ENCODE data around the gene CCDC90B.

DNA sequence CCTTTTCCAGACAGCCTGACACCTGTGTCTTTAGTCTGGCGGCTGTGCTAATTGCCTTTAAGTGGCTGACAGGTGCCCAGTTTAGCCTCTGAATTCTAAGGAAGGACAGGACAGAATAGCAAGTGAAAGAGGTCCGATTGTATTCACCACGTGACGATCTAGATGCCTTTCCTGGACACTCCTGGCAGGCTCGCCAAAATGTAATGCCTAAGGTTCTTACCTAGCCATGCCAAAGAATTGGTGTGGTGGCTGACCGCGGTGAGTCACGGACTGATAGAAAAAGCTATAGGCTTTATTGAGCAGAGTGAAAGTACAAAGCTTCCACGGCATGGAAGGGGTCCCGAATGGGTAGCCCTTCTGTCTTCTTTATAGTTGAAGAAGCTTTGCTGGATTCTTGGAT lies 65.9 kb downstream of the CCDC90B start:
- TF ChIP-seq ZNF565 (CRISPR knock-in tag; conservative IDR thresholded peaks at IDR 0.05; ENCODE audit: low read depth): no peak
- no peak for TF ChIP-seq PPARA (CRISPR knock-in tag; IDR thresholded peaks at IDR 0.05; ENCODE audit: borderline replicate concordance)
- TF ChIP-seq RARB (CRISPR knock-in tag; IDR thresholded peaks at IDR 0.05): no peak
- TF ChIP-seq, protein P1, sequence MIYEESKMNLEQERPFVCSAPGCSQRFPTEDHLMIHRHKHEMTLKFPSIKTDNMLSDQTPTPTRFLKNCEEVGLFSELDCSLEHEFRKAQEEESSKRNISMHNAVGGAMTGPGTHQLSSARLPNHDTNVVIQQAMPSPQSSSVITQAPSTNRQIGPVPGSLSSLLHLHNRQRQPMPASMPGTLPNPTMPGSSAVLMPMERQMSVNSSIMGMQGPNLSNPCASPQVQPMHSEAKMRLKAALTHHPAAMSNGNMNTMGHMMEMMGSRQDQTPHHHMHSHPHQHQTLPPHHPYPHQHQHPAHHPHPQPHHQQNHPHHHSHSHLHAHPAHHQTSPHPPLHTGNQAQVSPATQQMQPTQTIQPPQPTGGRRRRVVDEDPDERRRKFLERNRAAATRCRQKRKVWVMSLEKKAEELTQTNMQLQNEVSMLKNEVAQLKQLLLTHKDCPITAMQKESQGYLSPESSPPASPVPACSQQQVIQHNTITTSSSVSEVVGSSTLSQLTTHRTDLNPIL (CRISPR knock-in tag; IDR thresholded peaks at IDR 0.05; ENCODE audit: low read depth): no peak
- no peak for TF ChIP-seq BACH2 (CRISPR knock-in tag; IDR thresholded peaks at IDR 0.05; ENCODE audit: borderline replicate concordance)
- TF ChIP-seq OSR1 (CRISPR knock-in tag; IDR thresholded peaks at IDR 0.05): no peak
- TF ChIP-seq, protein P2, sequence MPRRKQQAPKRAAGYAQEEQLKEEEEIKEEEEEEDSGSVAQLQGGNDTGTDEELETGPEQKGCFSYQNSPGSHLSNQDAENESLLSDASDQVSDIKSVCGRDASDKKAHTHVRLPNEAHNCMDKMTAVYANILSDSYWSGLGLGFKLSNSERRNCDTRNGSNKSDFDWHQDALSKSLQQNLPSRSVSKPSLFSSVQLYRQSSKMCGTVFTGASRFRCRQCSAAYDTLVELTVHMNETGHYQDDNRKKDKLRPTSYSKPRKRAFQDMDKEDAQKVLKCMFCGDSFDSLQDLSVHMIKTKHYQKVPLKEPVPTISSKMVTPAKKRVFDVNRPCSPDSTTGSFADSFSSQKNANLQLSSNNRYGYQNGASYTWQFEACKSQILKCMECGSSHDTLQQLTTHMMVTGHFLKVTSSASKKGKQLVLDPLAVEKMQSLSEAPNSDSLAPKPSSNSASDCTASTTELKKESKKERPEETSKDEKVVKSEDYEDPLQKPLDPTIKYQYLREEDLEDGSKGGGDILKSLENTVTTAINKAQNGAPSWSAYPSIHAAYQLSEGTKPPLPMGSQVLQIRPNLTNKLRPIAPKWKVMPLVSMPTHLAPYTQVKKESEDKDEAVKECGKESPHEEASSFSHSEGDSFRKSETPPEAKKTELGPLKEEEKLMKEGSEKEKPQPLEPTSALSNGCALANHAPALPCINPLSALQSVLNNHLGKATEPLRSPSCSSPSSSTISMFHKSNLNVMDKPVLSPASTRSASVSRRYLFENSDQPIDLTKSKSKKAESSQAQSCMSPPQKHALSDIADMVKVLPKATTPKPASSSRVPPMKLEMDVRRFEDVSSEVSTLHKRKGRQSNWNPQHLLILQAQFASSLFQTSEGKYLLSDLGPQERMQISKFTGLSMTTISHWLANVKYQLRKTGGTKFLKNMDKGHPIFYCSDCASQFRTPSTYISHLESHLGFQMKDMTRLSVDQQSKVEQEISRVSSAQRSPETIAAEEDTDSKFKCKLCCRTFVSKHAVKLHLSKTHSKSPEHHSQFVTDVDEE (CRISPR knock-in tag; IDR thresholded peaks at IDR 0.05): no peak
- no peak for TF ChIP-seq SNAI2 (CRISPR knock-in tag; IDR thresholded peaks at IDR 0.05)
- TF ChIP-seq ZFP30 (CRISPR knock-in tag; IDR thresholded peaks at IDR 0.05): no peak
- TF ChIP-seq, protein P3, sequence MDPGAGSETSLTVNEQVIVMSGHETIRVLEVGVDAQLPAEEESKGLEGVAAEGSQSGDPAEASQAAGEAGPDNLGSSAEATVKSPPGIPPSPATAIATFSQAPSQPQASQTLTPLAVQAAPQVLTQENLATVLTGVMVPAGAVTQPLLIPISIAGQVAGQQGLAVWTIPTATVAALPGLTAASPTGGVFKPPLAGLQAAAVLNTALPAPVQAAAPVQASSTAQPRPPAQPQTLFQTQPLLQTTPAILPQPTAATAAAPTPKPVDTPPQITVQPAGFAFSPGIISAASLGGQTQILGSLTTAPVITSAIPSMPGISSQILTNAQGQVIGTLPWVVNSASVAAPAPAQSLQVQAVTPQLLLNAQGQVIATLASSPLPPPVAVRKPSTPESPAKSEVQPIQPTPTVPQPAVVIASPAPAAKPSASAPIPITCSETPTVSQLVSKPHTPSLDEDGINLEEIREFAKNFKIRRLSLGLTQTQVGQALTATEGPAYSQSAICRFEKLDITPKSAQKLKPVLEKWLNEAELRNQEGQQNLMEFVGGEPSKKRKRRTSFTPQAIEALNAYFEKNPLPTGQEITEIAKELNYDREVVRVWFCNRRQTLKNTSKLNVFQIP (CRISPR knock-in tag; IDR thresholded peaks at IDR 0.05; ENCODE audit: borderline replicate concordance, low read depth): no peak
- TF ChIP-seq, protein P4, sequence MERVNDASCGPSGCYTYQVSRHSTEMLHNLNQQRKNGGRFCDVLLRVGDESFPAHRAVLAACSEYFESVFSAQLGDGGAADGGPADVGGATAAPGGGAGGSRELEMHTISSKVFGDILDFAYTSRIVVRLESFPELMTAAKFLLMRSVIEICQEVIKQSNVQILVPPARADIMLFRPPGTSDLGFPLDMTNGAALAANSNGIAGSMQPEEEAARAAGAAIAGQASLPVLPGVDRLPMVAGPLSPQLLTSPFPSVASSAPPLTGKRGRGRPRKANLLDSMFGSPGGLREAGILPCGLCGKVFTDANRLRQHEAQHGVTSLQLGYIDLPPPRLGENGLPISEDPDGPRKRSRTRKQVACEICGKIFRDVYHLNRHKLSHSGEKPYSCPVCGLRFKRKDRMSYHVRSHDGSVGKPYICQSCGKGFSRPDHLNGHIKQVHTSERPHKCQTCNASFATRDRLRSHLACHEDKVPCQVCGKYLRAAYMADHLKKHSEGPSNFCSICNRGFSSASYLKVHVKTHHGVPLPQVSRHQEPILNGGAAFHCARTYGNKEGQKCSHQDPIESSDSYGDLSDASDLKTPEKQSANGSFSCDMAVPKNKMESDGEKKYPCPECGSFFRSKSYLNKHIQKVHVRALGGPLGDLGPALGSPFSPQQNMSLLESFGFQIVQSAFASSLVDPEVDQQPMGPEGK (CRISPR knock-in tag; IDR thresholded peaks at IDR 0.05; ENCODE audit: borderline replicate concordance): no peak
